KMS-11 (cell line): ENCODE measurements around the gene MYL5.

Experiments used
- H2AFZ ChIP-seq: fragments of 200-600 bp; sonication (generic); 2 replicates; pipeline ENCODE4 v1.6.1; 2016; ENCODE audit warnings: antibody characterized with exemption, mixed run types, low read depth
- H3K27ac ChIP-seq: fragments of 200-600 bp; sonication (generic); 2 replicates; pipeline ENCODE4 v1.6.1; 2016; ENCODE audit warnings: mild to moderate bottlenecking, mixed run types
- H3K27me3 ChIP-seq: fragments of 200-600 bp; sonication (generic); 2 replicates; pipeline ENCODE4 v1.6.1; 2017; ENCODE audit warnings: mild to moderate bottlenecking, low read depth, mixed run types, moderate library complexity; ENCODE audit not compliant: insufficient read depth
- H3K36me3 ChIP-seq: fragments of 200-600 bp; sonication (generic); 2 replicates; pipeline ENCODE4 v1.6.1; 2017; ENCODE audit warnings: mild to moderate bottlenecking, mixed run types; ENCODE audit not compliant: insufficient read depth
- H3K4me1 ChIP-seq: fragments of 200-600 bp; sonication (generic); 2 replicates; pipeline ENCODE4 v1.6.1; 2016; ENCODE audit warnings: mild to moderate bottlenecking, low read depth, mixed run types; ENCODE audit not compliant: poor library complexity, severe bottlenecking
- H3K4me2 ChIP-seq: fragments of 200-600 bp; sonication (generic); 2 replicates; pipeline ENCODE4 v1.7.0; 2016; ENCODE audit warnings: mild to moderate bottlenecking, mixed run types
- H3K4me3 ChIP-seq: fragments of 200-600 bp; sonication (generic); IDR thresholded peaks from 2 replicates; pipeline ENCODE4 v1.6.1; 2017; ENCODE audit warnings: low read depth, low read length, mixed read lengths; ENCODE audit not compliant: insufficient read depth
- H3K79me2 ChIP-seq: fragments of 200-600 bp; sonication (generic); 2 replicates; pipeline ENCODE4 v1.6.1; 2016; ENCODE audit warnings: low read depth, mixed run types; ENCODE audit not compliant: insufficient read depth
- H3K9ac ChIP-seq: fragments of 200-600 bp; sonication (generic); 2 replicates; pipeline ENCODE4 v1.6.1; 2016; ENCODE audit warnings: mild to moderate bottlenecking, mixed run types
- H4K20me1 ChIP-seq: fragments of 200-600 bp; sonication (generic); 2 replicates; pipeline ENCODE4 v1.6.1; 2016; ENCODE audit warnings: mild to moderate bottlenecking, mixed run types; ENCODE audit not compliant: insufficient read depth
- TF ChIP-seq, protein P1 (sequence below): fragments of 200-600 bp; sonication (generic); conservative IDR thresholded peaks from 2 replicates; pipeline ENCODE4 v1.6.1; 2017; ENCODE audit warnings: low read depth, mild to moderate bottlenecking, antibody characterized with exemption, low read length, moderate library complexity, mixed read lengths

The MYL5 gene

DNA sequence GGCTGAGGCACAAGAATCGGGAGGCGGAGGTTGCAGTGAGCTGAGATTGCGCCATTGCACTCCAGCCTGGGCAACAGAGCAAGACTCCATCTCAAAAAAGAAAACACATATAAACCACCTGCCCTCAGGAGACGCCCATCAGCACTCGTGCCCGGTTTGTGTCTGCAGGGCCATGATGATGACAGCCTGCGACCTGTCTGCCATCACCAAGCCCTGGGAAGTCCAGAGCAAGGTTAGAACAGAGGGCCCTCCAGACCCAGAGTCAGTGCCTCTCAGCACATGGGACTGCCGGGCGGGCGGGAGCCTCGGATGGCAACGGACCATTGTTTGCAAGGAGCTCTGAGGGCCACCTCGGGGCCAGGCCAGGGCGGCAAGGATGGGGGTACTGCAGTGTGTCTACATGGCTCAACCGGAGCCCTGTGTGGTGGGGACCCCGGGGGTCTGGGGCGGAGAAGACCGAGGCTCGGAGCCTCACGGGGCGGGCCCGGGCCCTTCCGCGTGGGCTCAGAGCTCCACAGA, 9.6 kb upstream of the MYL5 start:
- Histone ChIP-seq H3K79me2 (no peaks in the 10 kb centered on the region), H3K4me3 (no peak overlapping the region), H3K27ac (no peak overlapping the region), H3K36me3 (no peaks in the 10 kb centered on the region), H3K27me3 (no peaks in the 10 kb centered on the region), H3K4me2 (no peak overlapping the region), H2AFZ (no peak overlapping the region), H3K9ac (no peak overlapping the region), H4K20me1 (no peaks in the 10 kb centered on the region), H3K4me1 (no peaks in the 10 kb centered on the region)
- TF ChIP-seq, protein P1, sequence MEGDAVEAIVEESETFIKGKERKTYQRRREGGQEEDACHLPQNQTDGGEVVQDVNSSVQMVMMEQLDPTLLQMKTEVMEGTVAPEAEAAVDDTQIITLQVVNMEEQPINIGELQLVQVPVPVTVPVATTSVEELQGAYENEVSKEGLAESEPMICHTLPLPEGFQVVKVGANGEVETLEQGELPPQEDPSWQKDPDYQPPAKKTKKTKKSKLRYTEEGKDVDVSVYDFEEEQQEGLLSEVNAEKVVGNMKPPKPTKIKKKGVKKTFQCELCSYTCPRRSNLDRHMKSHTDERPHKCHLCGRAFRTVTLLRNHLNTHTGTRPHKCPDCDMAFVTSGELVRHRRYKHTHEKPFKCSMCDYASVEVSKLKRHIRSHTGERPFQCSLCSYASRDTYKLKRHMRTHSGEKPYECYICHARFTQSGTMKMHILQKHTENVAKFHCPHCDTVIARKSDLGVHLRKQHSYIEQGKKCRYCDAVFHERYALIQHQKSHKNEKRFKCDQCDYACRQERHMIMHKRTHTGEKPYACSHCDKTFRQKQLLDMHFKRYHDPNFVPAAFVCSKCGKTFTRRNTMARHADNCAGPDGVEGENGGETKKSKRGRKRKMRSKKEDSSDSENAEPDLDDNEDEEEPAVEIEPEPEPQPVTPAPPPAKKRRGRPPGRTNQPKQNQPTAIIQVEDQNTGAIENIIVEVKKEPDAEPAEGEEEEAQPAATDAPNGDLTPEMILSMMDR: no peak

DNA sequence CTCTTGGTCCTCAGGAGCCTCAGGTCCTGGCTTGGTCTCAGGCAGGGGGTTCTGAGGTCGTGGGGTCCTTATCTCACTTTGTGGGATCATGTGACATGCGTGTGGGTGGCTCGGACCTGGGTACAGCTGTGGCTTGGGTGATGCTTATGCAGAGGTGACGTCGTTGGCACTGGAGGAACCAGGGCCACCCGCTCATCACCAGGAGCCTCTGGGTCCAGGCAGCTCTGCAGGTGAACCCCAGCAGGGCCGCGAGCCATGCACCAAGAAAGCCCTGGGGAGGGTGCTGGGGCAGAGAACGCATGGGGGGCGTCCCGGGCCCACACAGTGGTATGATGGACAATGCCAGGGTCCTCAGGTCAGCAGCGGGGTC, 9.0 kb upstream of the MYL5 start:
- Histone ChIP-seq H3K36me3 (no peaks in the 10 kb centered on the region), H3K9ac (no peak overlapping the region), H3K27me3 (no peaks in the 10 kb centered on the region), H4K20me1 (no peaks in the 10 kb centered on the region), H3K27ac (no peak overlapping the region), H3K4me2 (no peak overlapping the region), H2AFZ (no peak overlapping the region), H3K79me2 (no peaks in the 10 kb centered on the region), H3K4me1 (no peaks in the 10 kb centered on the region), H3K4me3 (no peak overlapping the region)
- TF ChIP-seq, protein P1: no peak

DNA sequence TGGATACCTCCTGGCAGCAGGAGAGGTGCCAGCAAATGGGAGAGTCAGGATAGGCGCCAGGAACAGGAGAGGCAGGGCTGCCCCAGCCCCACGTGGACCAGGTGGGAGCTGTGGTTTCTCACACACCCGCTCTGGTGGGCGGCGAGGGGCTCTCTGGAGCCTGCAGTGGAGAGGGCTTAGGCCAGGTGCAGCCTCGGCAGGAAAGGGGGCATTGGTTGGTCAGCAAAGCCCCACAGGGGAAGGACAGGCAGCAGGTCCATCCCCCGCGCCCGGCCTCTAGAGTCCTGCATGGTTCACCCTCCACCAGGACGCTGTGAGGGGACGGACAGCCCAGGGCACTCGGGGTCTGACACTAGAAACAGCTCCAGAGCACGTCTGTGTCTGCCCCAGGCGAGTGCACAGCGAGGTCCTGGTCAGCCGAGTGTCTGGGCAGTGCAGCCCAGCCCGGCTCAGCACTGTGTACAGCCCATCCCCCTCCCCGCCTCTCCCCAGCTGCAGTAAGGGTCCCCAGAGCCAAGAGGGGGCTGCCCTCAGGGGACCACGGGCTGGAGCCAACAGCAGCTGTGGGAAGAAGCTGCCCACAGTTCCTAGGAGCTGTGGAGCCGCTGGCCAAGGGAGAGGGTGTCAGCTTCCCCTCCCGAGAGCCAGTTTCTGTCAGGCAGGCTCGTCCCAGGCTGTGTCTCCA, 8.4 kb upstream of the MYL5 start:
- H2AFZ ChIP-seq: no peak overlapping the region
- H4K20me1 ChIP-seq: no peaks in the 10 kb centered on the region
- H3K27me3 ChIP-seq: no peaks in the 10 kb centered on the region
- H3K79me2 ChIP-seq: no peaks in the 10 kb centered on the region
- no peaks in the 10 kb centered on the region for H3K4me1 ChIP-seq
- H3K4me2 ChIP-seq: no peak overlapping the region
- no peak overlapping the region for H3K27ac ChIP-seq
- H3K9ac ChIP-seq: no peak overlapping the region
- H3K4me3 ChIP-seq: no peak overlapping the region
- no peaks in the 10 kb centered on the region for H3K36me3 ChIP-seq
- TF ChIP-seq, protein P1: no peak

DNA sequence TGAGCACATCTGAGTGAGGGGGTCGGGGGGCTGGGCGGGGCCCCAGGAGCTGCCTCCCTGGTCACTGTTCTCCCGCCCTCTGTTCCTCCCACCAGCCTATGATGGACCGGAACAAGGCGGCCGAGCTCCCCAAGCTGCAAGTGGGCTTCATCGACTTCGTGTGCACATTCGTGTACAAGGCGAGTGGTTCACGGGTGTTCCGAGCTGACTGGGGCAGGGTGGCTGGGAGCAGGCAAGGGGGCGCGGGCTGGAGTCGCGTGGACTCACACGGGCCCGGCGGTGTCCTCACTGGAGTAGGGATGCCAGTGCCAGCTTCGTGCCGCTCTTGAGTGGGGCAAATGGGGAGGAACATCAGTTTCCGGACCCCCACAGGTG, 7.9 kb upstream of the MYL5 start:
- no peak overlapping the region for H3K4me2 ChIP-seq
- H3K4me3 ChIP-seq: no peak overlapping the region
- H4K20me1 ChIP-seq: no peaks in the 10 kb centered on the region
- H2AFZ ChIP-seq: no peak overlapping the region
- H3K27ac ChIP-seq: no peak overlapping the region
- no peaks in the 10 kb centered on the region for H3K36me3 ChIP-seq
- no peak overlapping the region for H3K9ac ChIP-seq
- H3K27me3 ChIP-seq: no peaks in the 10 kb centered on the region
- no peaks in the 10 kb centered on the region for H3K79me2 ChIP-seq
- TF ChIP-seq, protein P1: no peak
- no peaks in the 10 kb centered on the region for H3K4me1 ChIP-seq
